GM21786 (cell line): ENCODE measurements around the gene KIF3C.
A peak's percentile ranks its signal among the peaks of the same experiment; 100 is the strongest.
"Not testable (repeated sequence)": the region's sequence is repeated elsewhere in the genome, so short reads cannot be mapped to it uniquely, and the experiment has no call there.

Experiments
- ATAC-seq: cut with Tn5 transposase; IDR thresholded peaks from one replicate; pipeline ENCODE4 v1.9.1; 2021; ENCODE audit not compliant: unreplicated experiment

Gene KIF3C

DNA sequence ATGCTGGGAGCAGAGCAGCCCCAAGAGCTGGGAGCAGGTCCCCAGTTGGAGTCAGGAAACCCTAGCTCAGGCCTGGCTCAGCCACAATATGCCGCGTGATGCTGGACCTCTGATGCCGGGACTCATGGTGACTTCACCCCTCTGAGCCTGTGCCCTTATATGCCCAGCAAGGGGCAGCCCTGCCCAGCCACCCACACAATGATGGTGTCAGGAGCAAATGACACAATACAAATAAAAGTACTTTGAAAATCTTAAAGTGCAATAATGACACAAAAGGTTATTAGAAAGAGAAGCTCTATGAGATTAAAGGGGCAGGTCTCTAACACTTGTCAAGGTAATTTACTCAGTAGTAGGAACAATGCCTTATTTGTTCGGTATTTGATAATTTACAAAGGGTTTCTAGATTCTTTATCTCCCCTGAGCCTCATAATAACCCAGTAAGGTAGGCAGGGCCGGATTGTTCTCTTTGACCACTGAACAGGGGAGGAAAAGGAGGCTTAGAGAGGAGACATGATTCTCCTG, 18.3 kb upstream of the KIF3C start:
- no peak for ATAC-seq

DNA sequence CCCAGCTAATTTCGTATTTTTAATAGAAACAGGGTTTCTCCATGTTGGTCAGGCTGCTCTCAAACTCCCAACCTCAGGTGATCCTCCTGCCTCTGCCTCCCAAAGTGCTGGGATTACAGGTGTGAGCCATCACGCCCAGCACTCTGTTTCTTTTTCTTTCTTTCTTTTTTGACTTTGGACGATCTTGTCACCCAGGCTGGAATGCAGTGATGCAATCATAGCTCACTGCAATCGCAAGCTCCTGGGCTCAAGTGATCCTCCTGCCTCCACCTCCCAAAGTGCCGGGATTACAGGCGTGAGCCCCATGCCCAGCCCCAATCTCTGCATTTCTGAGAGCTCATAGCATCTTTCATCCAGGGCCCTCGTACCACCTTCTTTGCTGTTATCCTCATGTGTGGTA, 17.1 kb upstream of the KIF3C start:
- ATAC-seq, result not testable (repeated sequence)

DNA sequence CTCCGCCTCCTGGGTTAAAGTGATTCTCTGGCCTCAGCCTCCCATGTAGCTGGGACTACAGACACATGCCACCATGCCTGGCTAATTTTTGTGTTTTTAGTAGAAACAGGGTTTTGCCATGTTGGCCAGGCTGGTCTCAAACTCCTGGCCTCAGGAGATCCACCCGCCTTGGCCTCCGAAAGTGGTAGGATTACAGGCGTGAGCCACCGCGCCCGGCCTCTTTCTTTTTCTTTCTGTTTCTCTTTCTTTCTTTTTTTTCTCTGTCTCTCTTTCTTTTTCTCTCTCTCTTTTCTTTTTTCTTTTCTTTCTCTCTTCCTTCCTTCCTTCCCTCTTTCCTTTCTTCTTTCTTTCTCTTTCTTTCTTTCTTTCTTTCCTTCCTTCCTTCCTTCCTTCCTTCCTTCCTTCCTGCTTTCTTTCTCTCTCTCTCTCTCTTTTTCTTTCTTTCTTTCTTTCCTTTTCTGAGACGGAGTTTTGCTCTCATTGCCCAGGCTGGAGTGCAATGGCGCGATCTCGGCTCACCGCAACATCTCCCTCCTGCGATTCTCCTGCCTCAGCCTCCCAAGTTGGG, 16.6 kb upstream of the KIF3C start:
- not testable (repeated sequence) for ATAC-seq

DNA sequence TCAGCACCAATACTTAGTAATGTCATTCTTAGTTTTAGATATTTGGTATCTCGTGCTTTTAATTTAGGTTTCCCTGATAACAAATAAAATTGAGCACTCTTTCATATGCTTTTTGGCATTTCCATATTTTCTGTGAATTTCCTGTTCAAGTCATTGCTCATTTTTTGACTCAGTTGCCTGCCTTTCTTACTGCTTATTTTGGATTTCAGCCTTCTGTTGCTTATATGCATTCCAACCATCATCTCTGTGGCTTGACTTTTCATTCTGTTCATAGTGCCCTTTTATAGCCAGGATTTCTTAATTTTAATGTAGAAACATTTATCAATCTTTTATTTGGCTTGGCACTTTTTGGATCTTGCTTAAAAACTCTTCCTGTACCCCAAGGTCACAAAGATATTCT, 14.5 kb upstream of the KIF3C start:
- no peak for ATAC-seq

DNA sequence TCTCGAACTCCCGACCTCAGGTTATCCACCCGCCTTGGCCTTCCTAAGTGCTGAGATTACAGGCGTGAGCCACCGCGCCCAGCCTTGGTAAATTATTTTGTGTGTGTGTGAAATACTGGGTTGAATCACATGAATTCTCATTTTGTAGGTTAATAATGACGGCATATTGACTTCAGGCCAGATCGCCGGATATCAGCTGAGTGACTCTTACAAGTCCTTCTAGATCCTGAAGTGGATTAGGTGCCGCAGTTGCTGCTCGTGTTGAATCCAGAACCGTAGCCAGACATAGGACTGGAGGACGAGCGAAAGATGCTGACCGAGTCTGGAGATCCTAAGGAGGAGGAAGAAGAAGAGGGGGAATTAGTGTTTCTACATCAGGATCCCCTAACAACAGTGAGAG, 12.2 kb upstream of the KIF3C start:
- ATAC-seq, result no peak

DNA sequence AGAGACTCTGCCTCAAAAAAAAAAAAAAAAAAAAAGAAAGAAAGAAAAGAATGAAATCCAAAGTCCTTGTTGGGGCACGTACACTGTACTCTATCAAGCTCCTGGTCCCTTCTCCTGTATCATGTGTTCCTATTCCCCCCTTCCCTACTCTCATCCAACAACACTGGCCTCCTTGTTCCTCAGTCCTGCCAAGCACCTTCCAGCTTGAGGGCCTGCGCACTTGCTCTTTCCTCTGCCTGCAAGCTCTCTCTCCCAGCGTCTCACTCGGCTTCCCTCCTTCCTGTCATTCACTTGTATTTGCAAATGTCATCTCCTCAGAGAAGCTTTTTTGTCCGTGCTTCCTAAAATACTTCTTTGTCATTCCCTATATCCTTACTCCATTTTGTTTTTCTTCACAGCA, 10.8 kb upstream of the KIF3C start:
- ATAC-seq, result no peak

DNA sequence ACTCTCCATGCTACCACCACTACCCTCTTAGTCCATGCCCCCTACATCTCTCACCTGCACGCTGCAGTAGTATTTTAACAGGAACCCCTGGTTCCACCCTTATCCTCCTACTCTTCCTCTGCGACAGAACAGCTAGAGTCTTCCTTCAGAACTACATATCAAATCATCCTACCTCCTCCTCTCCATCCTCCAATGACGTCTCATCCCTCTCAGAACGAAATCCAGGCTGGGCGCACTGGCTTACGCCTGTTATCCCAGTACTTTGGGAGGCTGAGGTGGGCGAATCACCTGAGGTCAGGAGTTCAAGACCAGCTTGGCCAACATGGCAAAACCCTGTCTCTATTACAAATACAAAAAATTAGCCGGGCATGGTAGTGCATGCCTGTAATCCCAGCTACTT, 10.3 kb upstream of the KIF3C start:
- ATAC-seq, result no peak

DNA sequence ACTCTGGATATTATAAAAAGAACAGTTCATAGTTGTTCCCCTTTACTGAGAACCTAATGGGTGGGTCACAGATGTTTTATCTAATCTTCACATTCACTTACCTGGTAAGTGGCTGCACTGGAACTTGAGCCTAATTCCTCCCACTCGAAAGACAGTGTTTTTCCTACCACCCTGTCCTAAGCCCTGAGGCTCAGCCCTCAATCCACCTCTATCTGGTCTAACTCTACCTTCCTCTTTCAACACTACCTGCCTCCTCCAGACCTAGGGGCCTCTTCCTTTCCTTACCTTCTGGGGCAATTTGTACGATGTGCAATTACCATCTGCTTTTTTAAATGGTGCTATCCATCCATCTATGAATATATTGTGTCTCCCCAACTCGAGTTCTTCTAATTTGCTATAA, 9.7 kb upstream of the KIF3C start:
- no peak for ATAC-seq

DNA sequence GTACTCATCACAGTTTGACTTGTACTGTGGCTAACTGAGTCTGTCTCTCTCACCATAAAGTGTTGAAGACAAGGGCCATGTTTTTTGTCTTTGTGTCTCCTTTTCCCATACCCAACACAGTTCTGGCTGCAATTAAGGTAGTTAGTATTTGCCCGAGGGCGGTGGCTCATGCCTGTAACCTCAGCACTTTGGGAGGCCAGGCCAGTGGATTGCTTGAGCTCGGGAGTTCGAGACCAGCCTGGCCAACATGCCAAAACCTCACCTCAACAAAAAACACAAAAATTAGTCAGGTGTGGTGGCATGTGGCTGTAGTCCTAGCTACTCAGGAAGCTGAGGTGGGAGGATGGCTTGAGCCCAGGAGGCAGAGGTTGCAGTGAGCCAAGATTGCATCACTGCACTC, 6.9 kb upstream of the KIF3C start:
- no peak for ATAC-seq

DNA sequence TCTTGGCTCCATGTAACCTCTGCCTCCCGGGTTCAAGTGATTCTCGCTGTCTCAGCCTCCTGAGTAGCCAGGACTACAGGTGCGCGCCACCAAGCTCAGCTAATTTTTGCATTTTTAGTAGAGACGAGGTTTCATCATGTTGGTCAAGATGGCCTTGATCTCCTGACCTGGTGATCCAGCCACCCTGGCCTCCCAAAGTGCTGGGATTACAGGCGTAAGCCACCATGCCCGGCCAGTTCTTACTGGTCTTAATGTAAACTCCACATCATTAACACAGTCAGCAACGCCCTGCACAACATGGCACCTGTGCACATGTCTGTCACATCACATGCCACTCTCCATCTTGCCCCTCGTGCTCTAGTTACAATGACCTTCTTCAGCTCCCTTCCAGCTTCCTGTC, 5.8 kb upstream of the KIF3C start:
- ATAC-seq, result no peak

DNA sequence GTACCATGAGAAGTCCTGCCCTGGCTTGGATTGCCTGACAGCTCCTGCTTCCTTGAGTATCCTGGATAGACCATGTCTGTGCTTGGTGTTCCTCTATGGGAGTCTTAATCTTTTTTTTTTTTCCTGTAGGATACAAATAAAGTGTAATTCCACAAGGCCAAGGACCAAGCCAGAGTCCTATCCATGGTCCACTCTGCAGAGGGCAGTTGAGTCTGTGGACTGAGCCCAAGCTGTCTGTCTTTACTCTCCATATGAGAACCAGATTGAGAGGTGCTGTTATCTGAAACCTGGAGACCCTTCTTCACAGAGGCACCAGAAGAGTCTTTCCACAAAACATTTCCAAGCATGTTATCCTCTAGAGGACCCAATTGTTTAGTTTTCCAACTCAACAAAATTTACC, 1.4 kb upstream of the KIF3C start:
- ATAC-seq, result no peak

DNA sequence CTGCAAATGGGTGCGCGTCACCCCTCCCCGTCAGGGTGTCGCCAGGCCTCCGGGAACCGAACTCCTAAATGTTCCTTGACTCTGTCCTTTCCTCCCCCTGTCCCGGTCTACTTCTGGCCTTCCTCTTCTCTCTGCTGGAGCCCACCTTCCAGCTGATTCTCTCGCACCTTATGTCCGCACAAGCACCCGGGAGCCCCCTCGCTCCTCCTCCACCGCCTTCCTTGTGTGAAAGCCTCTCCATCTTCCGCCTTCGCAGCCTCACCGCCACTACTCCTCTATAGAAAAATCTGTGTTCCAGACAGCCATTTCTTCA, 627 bp upstream of the KIF3C start:
- ATAC-seq, result no peak

DNA sequence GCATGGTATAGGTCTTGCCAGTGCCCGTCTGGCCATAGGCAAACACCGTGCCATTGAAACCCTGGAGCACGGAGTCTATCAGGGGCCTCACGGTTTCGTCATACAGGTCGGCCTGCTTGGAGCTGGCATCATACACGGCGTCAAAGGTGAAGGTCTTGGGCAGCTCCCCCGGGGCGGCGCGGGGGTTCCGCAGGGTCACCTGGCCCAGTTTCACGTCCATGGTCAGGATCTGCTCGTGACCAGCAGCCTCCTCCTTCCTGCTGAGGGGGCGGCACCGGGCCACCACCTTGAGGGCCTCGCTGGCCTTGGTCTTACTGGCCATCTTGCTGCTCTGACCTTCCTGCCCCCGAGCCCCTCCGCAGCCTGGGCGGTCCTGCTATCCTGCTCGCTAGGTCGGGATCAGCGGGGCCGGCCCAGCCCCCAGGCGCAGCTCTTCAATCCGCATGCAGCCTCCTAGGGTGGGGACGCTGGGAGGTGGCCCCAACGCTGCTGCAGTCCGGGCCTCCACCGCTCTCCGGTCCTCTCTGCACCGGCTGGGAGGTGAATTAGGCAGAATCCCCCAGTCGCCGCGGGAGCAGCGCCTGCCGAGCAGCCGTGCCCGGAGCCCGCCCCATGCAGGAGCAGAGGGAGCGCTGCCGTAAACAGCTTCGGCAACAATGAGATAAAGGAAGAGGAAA, 563 bp downstream of the KIF3C start:
- peak; percentile 11 for ATAC-seq

DNA sequence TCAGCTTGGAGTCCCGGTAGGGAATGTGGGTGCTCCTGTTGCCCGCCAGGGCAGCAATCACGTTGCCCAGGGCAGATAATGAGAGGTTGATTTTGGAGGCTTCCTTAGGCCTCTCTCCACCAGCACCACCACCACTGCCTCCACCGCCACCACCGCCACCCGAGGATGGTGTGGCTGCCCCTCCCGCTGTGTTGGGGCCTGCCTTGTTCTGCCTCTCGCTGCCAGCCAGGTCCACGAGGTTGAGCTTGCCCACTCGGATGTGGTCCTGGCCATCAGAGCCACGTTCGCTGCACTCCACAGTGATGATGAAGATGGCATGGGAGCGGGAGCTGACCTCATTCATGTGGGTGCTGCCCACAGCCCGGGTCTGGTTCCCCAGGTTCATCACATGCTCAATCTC, 1.3 kb downstream of the KIF3C start:
- no peak for ATAC-seq

DNA sequence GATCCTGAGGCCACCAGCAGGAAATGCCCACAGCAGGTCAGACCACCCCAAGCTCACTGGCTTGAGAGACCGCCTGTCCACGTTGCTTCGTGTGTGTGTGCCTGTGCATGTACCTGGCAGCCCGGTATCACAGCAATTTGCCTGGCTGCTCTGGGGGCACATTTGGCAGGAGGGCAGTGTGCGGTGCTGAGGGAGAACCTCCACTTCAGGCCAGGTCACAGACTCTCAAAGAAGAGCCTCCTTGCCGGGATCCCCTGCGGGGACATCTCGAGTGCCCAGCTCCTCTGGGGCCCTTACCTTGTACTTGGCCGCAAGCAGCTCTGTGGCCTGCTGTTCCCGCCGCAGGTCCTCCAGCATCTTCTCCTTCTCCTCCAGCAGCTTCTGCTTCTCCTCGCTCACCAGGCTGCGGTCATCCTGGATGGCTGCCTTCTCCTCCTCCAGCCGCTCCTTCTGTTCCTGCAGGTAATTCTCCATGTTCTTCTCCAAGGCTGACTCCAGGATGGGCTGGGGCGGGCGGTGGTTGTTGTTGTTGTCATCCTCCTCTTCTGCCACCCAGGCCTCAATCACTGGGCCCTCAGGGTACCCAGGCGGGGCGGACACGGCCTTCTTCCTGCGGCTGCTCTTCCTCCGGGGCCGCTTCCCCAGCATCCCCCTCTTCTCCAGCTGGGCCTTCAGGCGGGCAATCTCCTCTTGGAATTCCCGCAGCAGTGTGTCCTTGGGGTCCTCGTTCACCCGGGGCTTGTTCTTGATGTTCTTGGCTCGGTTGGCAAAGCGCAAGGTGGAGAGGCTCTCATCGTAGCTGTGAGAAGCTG, 2.0 kb downstream of the KIF3C start:
- no peak for ATAC-seq

DNA sequence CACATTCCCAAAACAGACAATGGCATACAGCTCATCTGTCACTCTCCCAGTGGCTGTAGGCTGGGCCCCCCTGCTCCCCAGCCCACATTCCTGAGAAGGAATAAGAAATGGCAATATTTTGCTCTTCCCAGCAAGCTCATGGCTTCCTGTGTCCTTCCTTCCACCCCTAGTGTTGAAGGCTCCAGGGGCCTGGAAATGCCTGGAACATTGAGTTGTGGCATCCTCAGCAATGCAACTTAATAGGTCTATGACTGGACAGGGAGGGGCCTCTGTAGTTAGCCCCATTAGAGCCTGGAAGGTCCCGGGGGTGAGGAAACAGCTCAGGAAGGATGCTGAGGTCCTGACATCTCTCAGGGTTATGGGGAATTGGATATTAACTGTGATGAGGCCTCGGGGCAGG, 3.3 kb downstream of the KIF3C start:
- no peak for ATAC-seq

DNA sequence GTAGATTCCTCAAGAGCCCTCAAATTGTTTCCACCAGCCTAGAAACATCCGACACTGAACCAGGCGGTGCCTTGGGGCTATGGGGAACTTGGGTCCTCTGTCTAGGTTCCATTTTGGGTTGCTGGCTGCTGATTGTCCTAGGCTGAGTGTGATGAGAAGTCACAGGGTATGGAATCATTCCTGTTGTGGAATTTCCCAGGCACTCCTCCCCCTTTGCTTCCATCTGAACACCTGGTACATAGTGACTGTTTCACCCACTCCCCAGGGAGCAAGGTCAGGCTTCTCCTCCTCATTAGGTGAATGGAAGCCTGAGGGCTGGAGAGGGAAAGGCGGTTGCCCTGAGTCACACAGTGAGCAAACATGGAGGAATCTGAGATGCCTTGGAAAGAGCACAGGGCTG, 4.5 kb downstream of the KIF3C start:
- no peak for ATAC-seq

DNA sequence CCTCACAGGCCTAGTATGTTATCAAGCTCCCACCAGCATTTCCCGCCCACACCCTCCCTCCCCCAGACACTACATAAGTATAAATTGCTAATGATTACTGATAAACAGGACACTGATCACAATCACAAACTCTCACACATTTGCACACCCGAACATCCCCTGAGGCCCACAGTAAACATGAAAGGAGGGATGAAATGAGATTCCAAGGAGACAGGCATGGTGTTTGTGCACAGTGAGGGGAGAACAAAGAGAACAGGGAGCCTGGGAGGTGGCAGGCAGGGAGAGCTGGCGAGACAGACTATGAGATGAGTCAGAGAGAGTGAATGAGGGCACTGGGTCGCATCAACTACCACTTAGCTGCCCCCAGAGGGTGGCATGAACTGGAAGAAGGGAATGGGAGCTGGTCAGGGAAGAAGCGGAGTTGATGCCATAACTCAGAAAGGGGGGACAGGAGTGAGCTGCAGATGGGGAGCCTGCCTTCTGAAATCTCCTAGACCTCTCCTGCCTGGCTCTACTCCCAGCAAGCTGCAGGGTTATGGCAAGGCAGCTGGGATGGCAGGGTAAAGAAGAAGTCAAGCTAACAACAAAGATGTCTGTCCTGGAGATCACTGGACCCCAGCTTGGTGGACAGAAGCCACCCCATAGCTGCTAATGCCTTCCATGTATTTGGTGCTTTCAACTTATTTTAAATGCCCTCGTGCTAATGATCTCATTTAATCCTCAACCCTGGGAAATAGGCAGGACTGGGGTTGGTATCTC, 5.1 kb downstream of the KIF3C start:
- ATAC-seq, result no peak

DNA sequence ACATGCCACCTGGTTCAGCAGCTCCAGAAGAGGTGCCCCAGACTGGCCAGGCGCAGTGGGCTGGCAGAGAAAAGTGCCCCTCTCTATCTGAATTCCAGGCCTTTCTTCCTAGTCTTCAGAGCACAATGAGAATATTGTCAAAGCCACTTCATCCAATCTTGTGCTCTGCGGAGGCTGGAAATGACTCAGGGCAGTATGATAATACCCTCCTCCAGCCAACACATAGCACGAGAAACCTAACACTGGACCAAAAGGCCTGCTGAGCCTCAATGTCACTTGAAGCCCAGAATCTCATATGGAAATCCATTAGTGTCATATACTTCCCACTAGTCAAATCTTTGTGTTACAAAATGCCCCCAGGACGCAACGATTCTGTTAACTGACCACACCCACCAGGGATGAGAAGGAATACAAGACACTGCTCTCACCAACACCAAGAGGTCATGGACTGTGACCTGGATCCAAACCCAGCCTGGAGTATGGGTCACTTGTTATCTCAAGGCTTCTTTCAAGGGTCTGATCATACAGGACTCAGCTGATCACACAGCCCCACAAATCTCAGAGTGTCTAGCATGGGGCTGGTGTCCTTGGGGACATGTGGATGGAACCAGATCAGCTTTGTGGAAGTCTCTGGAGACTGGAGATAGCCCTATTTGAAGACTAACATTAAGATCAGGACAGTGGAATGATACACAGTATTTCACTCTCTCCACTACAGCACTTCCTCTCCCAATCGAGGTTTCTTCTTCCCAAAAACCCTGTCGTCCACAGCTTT, 10.1 kb downstream of the KIF3C start:
- ATAC-seq, result no peak

DNA sequence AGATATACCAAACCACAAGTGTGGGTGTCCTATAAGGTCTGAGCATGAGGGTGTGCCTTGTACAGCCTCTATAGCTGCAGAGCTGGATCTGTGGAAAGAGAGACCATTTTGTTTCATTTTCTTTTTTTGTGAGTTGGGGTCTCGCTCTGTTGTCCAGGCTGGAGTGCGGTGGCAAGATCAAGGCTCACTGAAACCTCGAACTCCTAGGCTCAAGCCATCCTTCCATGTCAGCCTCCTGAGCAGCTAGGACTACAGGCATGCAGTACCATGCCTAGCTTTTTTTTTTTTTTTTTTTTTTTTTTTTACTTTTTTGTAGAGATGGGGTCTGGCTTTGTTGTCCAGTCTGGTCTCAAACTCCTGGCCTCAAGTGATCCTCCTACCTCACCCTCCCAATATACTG, 10.7 kb downstream of the KIF3C start:
- ATAC-seq, result no peak
